Hippocampal formation (tissue), 2 donors: ENCODE measurements around the gene CCL1.

Source experiments
- DNase-seq, 2 donors: peaks; one replicate each; lab custom pipeline; 2025; lab: John Stamatoyannopoulos, UW

Gene CCL1

DNA sequence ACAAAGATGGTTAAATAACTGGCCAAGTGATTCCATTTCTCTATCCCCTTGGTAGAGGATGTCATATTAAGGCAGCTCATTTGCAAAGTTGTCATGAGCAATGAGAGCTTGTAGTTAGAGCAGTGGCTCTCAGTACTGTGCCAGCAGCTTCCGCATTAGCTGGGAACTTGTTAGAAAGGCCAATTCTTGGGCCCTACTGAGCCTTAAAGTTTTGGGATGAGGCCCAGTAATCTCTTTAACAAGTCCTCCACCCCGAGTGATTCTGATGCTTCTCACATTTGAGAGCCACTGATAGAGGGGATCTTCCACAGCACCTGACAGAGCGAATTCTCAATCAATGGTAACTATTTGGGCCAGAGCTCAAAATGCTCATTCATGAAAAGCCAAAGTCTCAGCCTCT is 20.2 kb upstream of the CCL1 start:
- no peak for DNase-seq

- DNase-seq, result no peak
Measured at GRCh38 chr17:34382621-34383124, 19.6 kb upstream of the CCL1 start.

DNA sequence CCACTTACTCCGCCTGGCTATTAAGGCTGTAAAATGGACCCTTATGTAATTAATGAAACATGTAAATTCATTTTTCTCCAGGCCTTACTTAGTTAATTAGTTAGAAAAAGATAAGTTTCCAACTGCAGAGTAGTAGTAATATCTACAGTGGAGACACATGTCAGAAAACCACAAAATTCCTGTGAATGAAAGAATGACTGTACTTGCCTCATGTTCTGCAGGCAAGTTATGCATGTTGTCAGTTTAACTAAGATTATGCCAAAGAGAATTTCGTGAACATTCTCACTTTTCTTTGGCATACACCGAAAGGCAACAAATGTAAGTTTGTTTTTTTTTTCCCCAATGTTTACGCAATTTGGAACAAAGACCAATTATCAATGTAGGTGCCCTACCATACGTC is 16.8 kb upstream of the CCL1 start:
- no peak for DNase-seq

DNA sequence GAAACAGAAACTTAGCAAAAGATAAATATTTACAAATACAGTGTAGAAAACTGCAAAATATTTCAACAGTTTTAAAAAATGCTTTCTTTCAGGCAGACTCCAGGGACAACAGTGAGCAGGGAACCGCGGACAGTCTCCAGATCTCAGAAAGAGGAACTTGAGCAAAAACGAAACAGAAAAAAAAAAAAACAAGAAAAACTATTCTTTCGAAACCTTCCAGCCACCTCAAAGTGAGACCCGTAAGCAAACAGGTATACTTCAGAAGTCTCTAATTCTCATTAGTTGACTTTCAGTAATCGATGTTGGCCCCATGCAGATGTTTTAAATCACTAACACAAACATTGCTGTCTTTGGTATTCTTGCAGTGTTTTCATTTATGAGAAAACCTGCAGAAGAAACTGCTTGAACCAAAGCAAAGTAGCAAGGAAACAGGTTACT is 15.7 kb upstream of the CCL1 start:
- no peak for DNase-seq

- DNase-seq, result no peak
Measured at GRCh38 chr17:34377078-34377823, 14.2 kb upstream of the CCL1 start.

- no peak for DNase-seq
Measured at GRCh38 chr17:34375426-34375997, 12.5 kb upstream of the CCL1 start.

DNA sequence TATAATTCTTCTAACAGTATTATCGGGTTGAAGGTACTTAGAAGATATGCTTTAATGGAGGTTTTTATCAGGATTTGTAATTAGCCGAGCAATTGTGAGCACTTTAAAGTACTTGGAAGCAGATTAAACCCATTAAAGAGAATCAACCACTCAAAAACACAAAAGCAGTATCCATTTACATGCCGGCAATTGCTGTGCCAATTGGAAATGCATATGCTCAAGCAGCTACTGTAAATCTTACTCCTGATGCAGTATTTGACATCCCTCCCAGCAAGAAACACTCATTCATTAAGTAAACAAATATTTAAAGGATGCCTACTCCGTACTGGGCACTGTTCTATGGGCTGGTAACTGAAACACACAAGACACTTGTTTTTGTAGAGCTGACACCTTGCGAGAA is 11.4 kb upstream of the CCL1 start:
- no peak for DNase-seq

GRCh38 chr17:34371405-34372100 is 8.5 kb upstream of the CCL1 start:
- no peak for DNase-seq

- no peak for DNase-seq
Measured at GRCh38 chr17:34370997-34371395, 8.0 kb upstream of the CCL1 start.

GRCh38 chr17:34370376-34370996 is 7.5 kb upstream of the CCL1 start:
- DNase-seq, result no peak

GRCh38 chr17:34369571-34369970 is 6.5 kb upstream of the CCL1 start:
- DNase-seq, result no peak

DNA sequence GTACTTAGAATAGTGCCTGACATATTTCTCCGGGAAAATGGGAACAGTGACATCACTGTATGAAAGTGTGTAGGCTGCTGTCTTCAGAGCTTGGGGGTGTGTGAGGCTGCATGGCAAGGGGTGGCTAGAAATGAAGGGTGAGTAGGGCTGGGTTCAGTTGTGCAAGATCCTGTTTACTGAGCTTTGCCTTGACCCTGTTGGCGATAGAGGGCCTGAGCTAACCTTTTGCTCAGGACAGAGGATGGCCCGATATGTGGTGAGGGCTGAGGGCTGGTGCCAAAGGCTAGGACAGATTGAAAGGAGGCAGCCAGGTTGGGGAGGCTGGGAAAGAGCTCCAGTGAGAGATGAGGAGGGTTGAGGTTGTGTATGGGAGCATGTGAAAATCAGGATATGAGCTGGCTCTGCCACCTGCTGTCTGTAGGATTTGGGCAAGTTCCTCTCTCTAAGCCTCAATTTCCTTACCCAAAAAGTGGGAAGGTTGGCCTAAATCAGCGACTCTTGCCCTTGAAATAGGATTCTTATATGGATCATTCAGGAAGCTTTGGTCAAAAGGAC is 6.0 kb upstream of the CCL1 start:
- DNase-seq, result no peak

DNA sequence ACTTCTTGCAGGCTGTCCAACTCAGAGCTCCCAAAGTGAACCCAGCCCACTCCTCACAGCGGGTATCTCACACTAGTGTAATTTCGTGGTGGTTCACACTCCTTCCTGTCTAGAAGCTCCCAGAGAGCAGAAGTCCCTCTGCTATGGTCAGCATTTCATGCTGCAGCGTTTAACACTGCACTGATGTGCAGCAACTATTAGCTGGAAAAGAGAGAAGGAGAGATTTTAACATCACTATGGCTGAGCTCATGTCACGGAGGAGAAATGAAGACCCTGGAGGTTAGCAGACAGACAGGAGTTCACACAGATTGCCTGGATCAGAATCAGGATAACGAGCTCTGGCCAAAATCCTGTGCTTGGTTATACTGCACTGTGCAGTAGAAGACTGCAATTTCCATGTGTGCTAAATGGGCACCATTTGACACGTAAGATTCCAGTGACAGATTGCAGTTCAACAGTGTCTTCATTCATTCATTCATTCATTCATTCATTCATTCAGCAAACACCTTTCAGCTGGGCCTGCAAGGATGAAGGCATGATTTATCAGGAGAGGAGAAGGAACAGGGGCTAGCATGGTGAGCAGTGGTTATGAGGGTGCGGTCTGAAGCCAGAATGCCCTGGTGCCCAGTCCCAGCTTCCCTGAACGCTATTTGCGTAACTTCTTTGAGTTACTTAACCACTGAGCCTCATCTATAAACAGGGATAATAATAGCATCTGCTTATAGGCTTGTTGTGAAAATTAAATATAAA is 5.3 kb upstream of the CCL1 start:
- DNase-seq, result no peak

DNA sequence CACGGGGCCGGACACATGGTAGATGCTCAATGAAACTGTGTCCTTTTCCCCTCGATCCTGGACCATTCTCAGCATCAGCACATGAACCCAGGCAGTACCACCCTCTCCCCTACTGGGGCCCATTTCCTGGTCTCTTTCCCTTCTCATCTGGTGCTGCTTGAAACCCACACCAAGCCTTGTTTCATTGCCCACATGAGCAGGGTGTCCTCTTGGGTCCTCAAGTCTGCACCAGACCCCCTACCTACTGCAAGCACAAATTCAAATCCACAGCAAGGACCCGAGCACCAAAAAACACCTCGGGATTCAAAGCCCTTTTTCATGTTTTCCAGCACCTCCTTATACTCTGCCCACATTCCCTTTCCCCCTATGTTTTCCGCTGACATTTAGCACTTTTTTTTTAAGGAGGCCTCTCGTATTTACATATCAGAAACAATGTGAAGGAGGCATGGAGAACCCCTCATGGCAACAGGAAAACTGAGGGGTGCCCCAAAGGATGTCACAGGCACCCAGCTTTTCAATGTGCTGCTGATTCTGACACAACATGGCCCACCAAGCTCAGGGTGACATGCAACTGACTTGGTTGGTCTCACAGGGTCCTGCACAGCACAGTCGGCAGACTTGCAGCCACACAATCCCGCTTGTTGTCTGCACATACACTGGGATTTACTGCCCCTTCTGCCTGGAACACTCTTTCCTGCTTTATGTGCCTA is 4.6 kb upstream of the CCL1 start:
- DNase-seq, result no peak

DNA sequence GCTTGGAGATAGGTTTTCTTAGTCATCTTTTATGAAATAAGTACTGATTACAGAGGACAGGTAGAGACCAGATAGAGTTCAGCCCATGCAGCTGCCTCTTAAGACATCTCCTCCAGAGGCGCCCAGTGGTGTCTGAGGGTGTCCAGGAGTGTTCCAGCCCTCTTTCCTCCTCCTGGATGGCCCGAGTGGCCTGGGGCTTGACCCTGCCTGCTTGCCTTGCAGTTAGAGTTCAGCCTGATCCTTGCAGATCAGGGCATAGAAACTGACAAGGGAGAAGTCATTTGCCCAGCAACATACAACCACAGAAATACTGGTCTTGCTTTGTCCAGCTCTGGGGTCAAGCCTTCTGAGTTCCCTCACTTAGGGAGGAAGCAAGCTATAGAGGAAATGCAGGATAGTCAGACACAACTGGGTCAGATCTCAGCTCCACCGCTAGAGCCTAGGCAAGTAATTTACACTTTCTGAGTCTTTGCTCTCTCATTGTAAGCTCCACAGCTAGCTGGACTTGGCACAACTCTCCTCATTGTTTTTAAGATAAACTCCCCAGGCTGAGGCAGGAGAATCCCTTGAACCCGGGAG is 3.6 kb upstream of the CCL1 start:
- no peak for DNase-seq

- peak; percentile 7 to 16 for DNase-seq
Measured at GRCh38 chr17:34366010-34366409, 3.0 kb upstream of the CCL1 start.

DNA sequence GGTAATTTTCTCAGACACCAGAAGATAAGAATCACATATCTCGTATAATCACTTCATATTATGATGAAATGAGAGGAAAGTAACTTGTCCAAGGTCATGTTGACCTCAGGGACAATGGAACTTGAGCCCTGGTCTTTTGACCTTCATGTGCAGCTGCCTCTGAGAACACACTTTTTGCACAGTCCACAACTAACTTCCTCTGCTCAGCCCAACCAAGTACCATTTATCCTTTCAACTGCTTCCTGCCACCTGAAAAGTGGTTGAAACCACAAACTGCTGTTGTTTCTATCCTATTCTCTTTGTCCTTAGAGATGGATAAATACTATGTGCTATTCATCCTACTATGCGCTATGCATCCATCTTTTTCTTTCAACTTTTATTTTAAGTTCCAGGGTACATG is 2.3 kb upstream of the CCL1 start:
- no peak for DNase-seq

- DNase-seq, result no peak
Measured at GRCh38 chr17:34364751-34365150, 1.7 kb upstream of the CCL1 start.

DNA sequence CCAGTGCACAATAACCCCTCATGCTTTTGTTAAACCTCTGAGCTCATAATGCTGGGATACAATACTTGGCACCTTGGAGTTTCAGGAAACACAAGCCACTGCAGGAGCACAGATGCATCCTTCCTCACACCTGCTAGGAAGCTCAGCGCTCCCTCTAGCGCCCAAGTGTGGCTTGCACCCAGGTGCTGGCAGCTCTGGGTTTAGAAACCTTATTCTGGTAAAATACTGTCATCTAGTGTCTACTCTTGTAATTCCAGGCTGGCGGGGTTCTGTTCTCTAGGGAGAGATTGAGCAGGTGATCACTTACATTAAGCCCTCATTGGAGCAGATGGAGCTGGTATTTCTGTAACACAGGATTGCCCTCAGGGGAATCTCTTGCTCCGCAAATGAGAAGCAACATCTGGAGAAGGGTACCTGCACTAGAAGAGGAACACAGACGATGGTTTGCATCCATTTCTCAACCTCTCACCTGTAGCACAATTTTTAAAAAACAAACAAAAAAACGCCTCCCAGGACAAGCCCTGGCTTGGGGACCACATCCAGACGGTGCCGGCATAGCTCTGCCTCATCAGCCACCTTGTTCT is 1.5 kb downstream of the CCL1 start:
- peak; percentile 62 to 68 for DNase-seq

DNA sequence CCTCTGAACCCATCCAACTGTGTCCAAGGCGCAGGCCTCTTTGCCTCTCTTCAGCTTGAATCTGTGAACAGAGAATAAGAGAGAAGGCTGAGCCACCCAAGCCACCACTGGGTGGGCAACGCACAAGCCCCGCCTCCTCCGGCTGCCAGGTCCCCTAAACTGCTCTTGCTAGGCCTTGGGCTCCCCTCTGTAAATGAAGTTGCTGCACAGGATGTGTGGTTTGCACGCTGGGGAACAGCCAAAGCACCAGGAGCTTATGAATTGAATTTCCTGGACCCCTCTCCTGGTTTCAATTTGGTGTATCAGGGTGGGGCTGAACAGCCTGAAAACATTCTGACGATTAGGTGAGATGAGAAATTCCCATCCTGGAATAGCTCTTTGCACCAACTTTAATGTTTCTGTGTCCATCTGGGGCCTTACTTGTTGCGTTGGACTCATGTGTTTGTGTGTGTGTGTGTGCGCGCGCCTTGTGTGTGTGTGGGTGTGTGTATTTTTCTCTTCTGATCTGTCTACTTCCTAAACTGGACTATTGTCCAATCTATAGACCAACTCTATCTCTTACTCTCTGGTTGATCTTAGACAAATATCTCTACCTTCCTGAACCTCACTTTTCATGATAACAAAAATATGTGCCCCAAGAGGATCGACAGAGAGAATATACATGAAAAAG is 2.3 kb downstream of the CCL1 start:
- DNase-seq, result no peak
